ENCODE results near the gene GNGT1. TPM values are rescaled to one million over a fixed set of nuclear protein-coding genes. Genes with fewer than 3 reads are reported as not detected.

The GNGT1 gene
- total RNA-seq, 2 donors from 2014 or later, result 0.22 TPM; not detected in 1

DNA sequence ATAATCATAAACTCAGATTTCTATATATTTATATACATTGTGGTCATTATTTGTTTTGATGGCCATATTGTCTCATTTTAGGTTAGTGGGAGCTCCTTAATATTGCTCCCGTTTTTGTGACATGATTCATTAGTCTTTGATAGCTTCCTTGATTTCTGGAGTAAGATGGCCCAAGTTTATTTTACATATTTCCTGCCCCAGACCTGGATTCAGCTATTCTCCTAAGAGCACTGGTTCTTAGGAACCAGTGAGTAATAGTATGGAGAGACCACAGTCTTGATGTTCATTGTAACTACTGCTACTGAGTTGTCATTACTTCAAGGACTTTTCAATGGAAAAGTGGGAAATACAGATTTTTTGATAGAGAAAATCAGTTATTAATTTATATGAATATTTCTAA lies 21.8 kb upstream of the GNGT1 start:
- no peaks in the 10 kb centered on the region for H3K36me3 Mint-ChIP-seq (ENCODE audit: low read depth)
- H3K4me3 ChIP-seq (ENCODE audit: low read length), result no peak overlapping the region
- TF ChIP-seq, protein P1, sequence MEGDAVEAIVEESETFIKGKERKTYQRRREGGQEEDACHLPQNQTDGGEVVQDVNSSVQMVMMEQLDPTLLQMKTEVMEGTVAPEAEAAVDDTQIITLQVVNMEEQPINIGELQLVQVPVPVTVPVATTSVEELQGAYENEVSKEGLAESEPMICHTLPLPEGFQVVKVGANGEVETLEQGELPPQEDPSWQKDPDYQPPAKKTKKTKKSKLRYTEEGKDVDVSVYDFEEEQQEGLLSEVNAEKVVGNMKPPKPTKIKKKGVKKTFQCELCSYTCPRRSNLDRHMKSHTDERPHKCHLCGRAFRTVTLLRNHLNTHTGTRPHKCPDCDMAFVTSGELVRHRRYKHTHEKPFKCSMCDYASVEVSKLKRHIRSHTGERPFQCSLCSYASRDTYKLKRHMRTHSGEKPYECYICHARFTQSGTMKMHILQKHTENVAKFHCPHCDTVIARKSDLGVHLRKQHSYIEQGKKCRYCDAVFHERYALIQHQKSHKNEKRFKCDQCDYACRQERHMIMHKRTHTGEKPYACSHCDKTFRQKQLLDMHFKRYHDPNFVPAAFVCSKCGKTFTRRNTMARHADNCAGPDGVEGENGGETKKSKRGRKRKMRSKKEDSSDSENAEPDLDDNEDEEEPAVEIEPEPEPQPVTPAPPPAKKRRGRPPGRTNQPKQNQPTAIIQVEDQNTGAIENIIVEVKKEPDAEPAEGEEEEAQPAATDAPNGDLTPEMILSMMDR (conservative IDR thresholded peaks at IDR 0.05), result no peak
- WGBS, 2 experiments (ENCODE audit: insufficient coverage in 1 of 2, insufficient read length in 1 of 2), result 92% methylated on average over 1 of the region's 1 CpG; no CpG with 5 or more reads in 1 of the 2 experiments
- H3K9ac ChIP-seq (ENCODE audit: extremely low read depth, low read length, poor library complexity, severe bottlenecking), result no peak overlapping the region
- H3K27ac ChIP-seq (ENCODE audit: low read depth, low read length), result no peak overlapping the region
- H3K4me1 ChIP-seq (ENCODE audit: control insufficient read depth, insufficient read depth, low read length), result no peaks in the 10 kb centered on the region
- H3K9me3 ChIP-seq (ENCODE audit: control insufficient read depth, low read length), result peaks cover 7% of the 10 kb centered on the region
- H3K36me3 ChIP-seq (ENCODE audit: control insufficient read depth, insufficient read depth, low read length), result no peaks in the 10 kb centered on the region
- no peak overlapping the region for H3K4me3 Mint-ChIP-seq
- peaks cover 20% of the 10 kb centered on the region for H3K27me3 Mint-ChIP-seq (ENCODE audit: insufficient read depth)
- peaks cover 3% of the 10 kb centered on the region for H3K9me3 Mint-ChIP-seq
- no peak for DNase-seq
- no peaks in the 10 kb centered on the region for H3K4me1 Mint-ChIP-seq
- peaks cover 15% of the 10 kb centered on the region for H3K27me3 ChIP-seq (ENCODE audit: control insufficient read depth, insufficient read depth, low read length, poor library complexity, severe bottlenecking)
- H3K27ac Mint-ChIP-seq, result no peak overlapping the region

DNA sequence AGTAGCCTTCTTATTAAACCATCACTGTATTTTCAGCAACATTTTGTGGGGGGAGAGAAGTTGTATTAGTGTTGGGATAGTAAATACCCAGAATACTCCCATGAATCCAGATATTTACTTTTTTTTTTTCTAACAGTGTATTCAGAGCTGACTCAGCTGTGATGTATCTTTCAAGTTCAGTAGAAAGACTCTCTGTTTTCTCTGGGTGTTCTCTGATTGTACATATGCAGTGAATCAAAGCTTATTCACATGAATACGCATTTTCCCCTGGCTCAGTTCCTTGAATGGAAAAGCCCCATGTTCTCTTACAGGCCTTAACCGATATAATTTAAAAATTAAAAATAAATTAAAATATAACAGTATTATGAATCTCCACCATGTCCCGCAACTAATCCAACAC lies 17.1 kb upstream of the GNGT1 start:
- Mint-ChIP-seq H3K27me3 (ENCODE audit: insufficient read depth) (peaks cover 57% of the 10 kb centered on the region), H3K4me3 (no peak overlapping the region), H3K4me1 (peaks cover under 1% of the 10 kb centered on the region), H3K36me3 (ENCODE audit: low read depth) (no peaks in the 10 kb centered on the region), H3K9me3 (no peaks in the 10 kb centered on the region), H3K27ac (no peak overlapping the region)
- Histone ChIP-seq H3K4me1 (ENCODE audit: control insufficient read depth, insufficient read depth, low read length) (no peaks in the 10 kb centered on the region), H3K27ac (ENCODE audit: low read depth, low read length) (no peak overlapping the region), H3K4me3 (ENCODE audit: low read length) (no peak overlapping the region), H3K27me3 (ENCODE audit: control insufficient read depth, insufficient read depth, low read length, poor library complexity, severe bottlenecking) (peaks cover 45% of the 10 kb centered on the region), H3K9ac (ENCODE audit: extremely low read depth, low read length, poor library complexity, severe bottlenecking) (no peak overlapping the region), H3K36me3 (ENCODE audit: control insufficient read depth, insufficient read depth, low read length) (no peaks in the 10 kb centered on the region), H3K9me3 (ENCODE audit: control insufficient read depth, low read length) (no peaks in the 10 kb centered on the region)
- DNase-seq, result no peak
- TF ChIP-seq, protein P1 (conservative IDR thresholded peaks at IDR 0.05), result no peak
- WGBS, 2 experiments (ENCODE audit: insufficient coverage in 1 of 2, insufficient read length in 1 of 2), result 87% methylated on average over 1 of the region's 3 CpGs; no CpG with 5 or more reads in 1 of the 2 experiments

DNA sequence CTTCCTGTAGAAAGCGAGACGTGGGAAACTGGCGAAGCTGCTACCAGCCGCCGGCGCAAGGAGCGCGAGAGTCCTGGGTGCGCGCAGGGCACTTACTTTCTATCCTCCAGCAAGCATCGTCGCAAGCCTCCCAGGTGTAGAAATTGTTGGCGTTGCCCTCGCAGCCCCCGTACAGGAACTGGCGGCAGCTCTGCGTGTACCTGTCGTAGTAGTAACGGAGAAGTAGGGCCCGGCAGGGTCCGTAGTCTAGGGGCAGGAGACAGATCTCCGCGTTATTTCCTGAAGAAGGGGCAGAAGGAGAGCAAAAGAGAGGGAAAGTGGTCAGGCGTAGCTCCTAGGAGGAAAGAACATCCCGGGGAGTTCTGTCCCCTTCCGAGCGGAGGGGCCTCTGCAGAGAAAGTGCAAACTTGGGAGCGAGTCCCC lies 16.3 kb upstream of the GNGT1 start:
- 1 to 3% methylated on average over 15 to 28 of the region's 28 CpGs for WGBS, 2 experiments (ENCODE audit: insufficient coverage in 1 of 2, insufficient read length in 1 of 2)
- Mint-ChIP-seq H3K27ac (no peak overlapping the region), H3K4me1 (peaks cover 4% of the 10 kb centered on the region), H3K36me3 (ENCODE audit: low read depth) (no peaks in the 10 kb centered on the region), H3K4me3 (peak overlapping the region; percentile 74), H3K9me3 (no peaks in the 10 kb centered on the region), H3K27me3 (ENCODE audit: insufficient read depth) (peaks cover 57% of the 10 kb centered on the region)
- H3K4me3 ChIP-seq (ENCODE audit: low read length), result peak overlapping the region; percentile 85
- no peaks in the 10 kb centered on the region for H3K4me1 ChIP-seq (ENCODE audit: control insufficient read depth, insufficient read depth, low read length)
- no peak overlapping the region for H3K9ac ChIP-seq (ENCODE audit: extremely low read depth, low read length, poor library complexity, severe bottlenecking)
- H3K27me3 ChIP-seq (ENCODE audit: control insufficient read depth, insufficient read depth, low read length, poor library complexity, severe bottlenecking), result peaks cover 45% of the 10 kb centered on the region
- H3K9me3 ChIP-seq (ENCODE audit: control insufficient read depth, low read length), result no peaks in the 10 kb centered on the region
- DNase-seq, result no peak
- TF ChIP-seq, protein P1 (conservative IDR thresholded peaks at IDR 0.05), result peak; percentile 24
- no peaks in the 10 kb centered on the region for H3K36me3 ChIP-seq (ENCODE audit: control insufficient read depth, insufficient read depth, low read length)
- no peak overlapping the region for H3K27ac ChIP-seq (ENCODE audit: low read depth, low read length)

Data from endodermal cell (in vitro differentiated cells).